Right lobe of liver (tissue), 6 donors: ENCODE measurements around the gene HOTAIR. TPM values are rescaled to one million over a fixed set of nuclear protein-coding genes. Genes with fewer than 3 reads are reported as not detected.

Experiments used
- ATAC-seq, 4 donors: fragments of 200-7000 bp; cut with Tn5 transposase; one replicate each; pipeline ENCODE4 v1.9.1; 2020; ENCODE audit warnings: mild to moderate bottlenecking in 4 of 4, moderate library complexity in 4 of 4
- DNase-seq, 3 donors: peaks; one replicate each; pipeline ENCODE4 v3.0.0-alpha.2; 2020
- H3K27ac ChIP-seq, 3 donors: fragments of 200-600 bp; one replicate each; pipeline ENCODE4 v1.8.0; 2022
- H3K27me3 ChIP-seq, 2 donors: fragments of 200-600 bp; one replicate each; pipeline ENCODE4 v1.8.0; 2022
- H3K36me3 ChIP-seq, 4 donors: fragments of 200-600 bp; sonication (generic) in 1 of 4; one replicate each; pipeline versions ENCODE4 v1.5.1 to v1.8.0; 2017 to 2022; ENCODE audit warnings: control low read depth in 1 of 4
- H3K4me1 ChIP-seq, 4 donors: fragments of 200-600 bp; sonication (generic) in 1 of 4; one replicate each; pipeline versions ENCODE4 v1.5.1 to v1.8.0; 2017 to 2022; ENCODE audit warnings: control low read depth in 1 of 4
- H3K4me3 ChIP-seq, 3 donors: fragments of 200-600 bp; one replicate each; pipeline ENCODE4 v1.8.0; 2022
- H3K9me3 ChIP-seq, 4 donors: fragments of 200-600 bp; sonication (generic) in 1 of 4; one replicate each; pipeline versions ENCODE4 v1.5.1 to v1.8.0; 2017 to 2022; ENCODE audit warnings: control low read depth in 1 of 4
- CTCF ChIP-seq, 4 donors: fragments of 200-600 bp in 3 of 4; fragments of 450-650 bp in 1 of 4; IDR thresholded peaks; one replicate each; pipeline versions ENCODE4 v1.5.1 to v1.8.0; 2016 to 2022; ENCODE audit warnings: antibody characterized with exemption in 4 of 4, mild to moderate bottlenecking in 2 of 4
- POLR2A ChIP-seq: fragments of 450-650 bp; IDR thresholded peaks from one replicate; pipeline ENCODE4 v1.6.1; 2017; ENCODE audit warnings: antibody characterized with exemption, mild to moderate bottlenecking
- WGBS: methylation state at CpG from one replicate; pipeline ENCODE4 v1.1.6; 2018; ENCODE audit warnings: low coverage, low lambda C conversion rate; ENCODE audit not compliant: insufficient coverage; ENCODE audit errors: missing lambda C conversion rate; 5-methylcytosine and 5-hydroxymethylcytosine counted together
- intact Hi-C, 2 donors: fragments of 100-400 bp; cut with DNase I; formaldehyde crosslinking; loops; one replicate each; pipeline versions ENCODE4 v1.11.2 to v1.14.1; 2022
- total RNA-seq, 6 experiments: library from RNA; depleted of rRNA in 2 of 6; stranded (reverse); fragments of >200 nt in 2 of 6; fragmentation: NEBNext Ultra II Directional in 3 of 6; extraction: Animal tissue kit (Norgen Biotek cat#: 25700) in 3 of 6; gene quantifications; one replicate each; pipeline versions ENCODE4 v1.1.0 to v1.2.4, GENCODE V29; 2016 to 2023
- donor health status: DM: no; HTN: yes; CAD: no.
- donor health status: DM: no; HTN: no; CAD: no.
- donor health status: DM: no; HTN: no; CAD: no.
- donor health status: DM: no; HTN: yes; CAD: no.
- donor health status: DM: no; HTN: yes; CAD: no.

The HOTAIR gene
- total RNA-seq, 6 experiments from 2014 or later = not detected

DNA sequence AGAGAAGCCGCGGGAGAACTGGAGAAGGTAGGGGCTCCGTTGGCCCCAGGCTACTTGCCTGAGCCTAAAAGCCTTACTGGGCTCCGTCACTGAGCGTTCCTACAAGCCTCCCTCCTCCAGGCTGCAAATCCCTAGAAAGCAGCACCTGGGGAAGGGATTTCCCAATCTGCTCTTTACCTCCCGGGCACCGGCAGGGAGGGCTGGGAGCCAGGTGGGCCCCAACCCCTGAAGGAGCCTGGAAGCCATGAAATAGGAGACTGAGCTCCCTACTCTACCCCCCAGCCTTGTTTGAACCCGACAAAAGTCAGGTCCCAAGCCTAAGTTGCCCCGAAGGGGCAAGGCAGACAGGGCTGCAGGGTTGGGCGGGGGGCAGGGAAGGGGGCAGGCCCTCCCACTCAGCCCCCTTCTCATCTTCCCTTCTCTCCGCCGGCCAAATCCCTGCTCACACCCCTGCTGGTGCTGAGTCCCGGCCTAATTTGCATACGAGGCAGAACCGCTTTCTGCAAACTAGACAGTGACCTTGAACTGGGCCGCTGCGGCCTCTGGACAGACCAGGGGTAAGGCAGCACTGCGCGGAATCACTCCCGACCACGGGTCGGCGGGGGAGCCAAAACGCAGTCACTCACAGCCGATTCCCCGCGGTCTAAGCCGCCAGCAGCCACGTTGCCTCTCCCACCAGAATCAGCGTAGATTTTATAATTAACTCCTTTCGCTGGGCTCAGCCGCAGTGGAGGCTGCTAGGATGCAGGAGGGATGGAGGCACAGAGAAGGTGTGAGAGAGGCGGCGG lies 23.8 kb downstream of the HOTAIR start:
- peaks cover 0 to 3% (median 0%) of the 10 kb centered on the region in 4 donors for H3K4me1 ChIP-seq
- no peak overlapping the region for H3K4me3 ChIP-seq
- peak in 2 of 4 donors; percentile 25 to 31 for ATAC-seq
- WGBS = 3% methylated on average over 14 of the region's 34 CpGs
- intact Hi-C loops = no loop called here
- DNase-seq = no peak
- H3K9me3 ChIP-seq = no peaks in the 10 kb centered on the region
- TF ChIP-seq CTCF (IDR thresholded peaks at IDR 0.05) (no peak), POLR2A (no peak)
- H3K27ac ChIP-seq = no peak overlapping the region
- H3K27me3 ChIP-seq = peaks cover 15 to 65% of the 10 kb centered on the region in 2 donors
- no peaks in the 10 kb centered on the region for H3K36me3 ChIP-seq

- no peak overlapping the region for H3K4me3 ChIP-seq
- TF ChIP-seq CTCF (IDR thresholded peaks at IDR 0.05) (no peak), POLR2A (no peak)
- H3K27ac ChIP-seq = no peak overlapping the region
- DNase-seq = no peak
- H3K4me1 ChIP-seq = peaks cover 0 to 3% (median 0%) of the 10 kb centered on the region in 4 donors
- WGBS = 18% methylated on average over 8 of the region's 10 CpGs
- peaks cover 10 to 65% of the 10 kb centered on the region in 2 donors for H3K27me3 ChIP-seq
- H3K9me3 ChIP-seq = no peaks in the 10 kb centered on the region
- H3K36me3 ChIP-seq = no peaks in the 10 kb centered on the region
- intact Hi-C loops = no loop called here
- ATAC-seq = no peak
Observed at GRCh38 chr12:53950437-53950773, 24.3 kb downstream of the HOTAIR start.

DNA sequence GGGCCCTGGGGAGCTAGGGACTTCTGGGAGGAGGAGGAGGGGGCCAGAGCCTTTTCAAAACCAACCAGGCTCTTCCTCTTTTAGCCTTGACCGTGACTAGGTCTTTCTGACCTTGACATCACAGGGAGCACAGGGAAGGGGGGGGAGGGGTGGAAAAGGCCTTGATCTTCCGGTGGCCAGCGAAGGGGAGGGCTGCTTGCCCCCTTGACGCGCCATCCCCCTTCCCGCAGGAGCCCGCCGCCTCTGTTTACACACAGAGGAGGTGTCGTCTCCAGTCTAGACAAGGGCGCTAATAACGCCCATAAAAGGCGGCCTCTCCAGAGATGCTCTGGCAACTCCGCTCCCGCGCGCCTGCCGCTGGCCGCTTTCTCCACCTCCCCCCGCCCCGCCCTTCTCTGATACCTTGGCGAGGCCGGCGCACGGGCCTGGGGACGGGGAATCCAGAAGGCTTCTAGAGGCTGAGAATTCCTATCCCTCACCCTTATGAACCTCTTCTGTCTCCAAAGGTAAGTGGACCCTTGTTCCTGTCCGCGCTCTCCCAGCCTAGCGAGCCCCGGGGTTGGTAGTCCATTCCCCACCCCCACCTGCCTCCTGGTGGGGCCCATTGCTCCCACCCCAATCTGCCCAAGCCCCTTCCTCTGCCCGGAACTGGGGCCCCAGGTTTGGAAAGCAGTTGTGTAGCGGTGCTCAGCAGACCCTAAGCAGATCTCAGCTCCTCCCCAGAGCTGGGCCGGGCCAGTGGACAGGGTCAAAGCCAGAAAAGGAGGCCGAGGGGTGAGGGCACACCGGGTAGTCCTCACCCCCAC lies 24.9 kb downstream of the HOTAIR start:
- intact Hi-C loops = no loop called here
- H3K27me3 ChIP-seq = peaks cover 8 to 63% of the 10 kb centered on the region in 2 donors
- TF ChIP-seq CTCF (IDR thresholded peaks at IDR 0.05) (no peak), POLR2A (no peak)
- no peak overlapping the region for H3K27ac ChIP-seq
- no peaks in the 10 kb centered on the region for H3K9me3 ChIP-seq
- 1% methylated on average over 12 of the region's 34 CpGs for WGBS
- peaks cover 0 to 3% (median 0%) of the 10 kb centered on the region in 4 donors for H3K4me1 ChIP-seq
- DNase-seq (no peak), ATAC-seq (no peak)
- H3K36me3 ChIP-seq = no peaks in the 10 kb centered on the region
- no peak overlapping the region for H3K4me3 ChIP-seq

DNA sequence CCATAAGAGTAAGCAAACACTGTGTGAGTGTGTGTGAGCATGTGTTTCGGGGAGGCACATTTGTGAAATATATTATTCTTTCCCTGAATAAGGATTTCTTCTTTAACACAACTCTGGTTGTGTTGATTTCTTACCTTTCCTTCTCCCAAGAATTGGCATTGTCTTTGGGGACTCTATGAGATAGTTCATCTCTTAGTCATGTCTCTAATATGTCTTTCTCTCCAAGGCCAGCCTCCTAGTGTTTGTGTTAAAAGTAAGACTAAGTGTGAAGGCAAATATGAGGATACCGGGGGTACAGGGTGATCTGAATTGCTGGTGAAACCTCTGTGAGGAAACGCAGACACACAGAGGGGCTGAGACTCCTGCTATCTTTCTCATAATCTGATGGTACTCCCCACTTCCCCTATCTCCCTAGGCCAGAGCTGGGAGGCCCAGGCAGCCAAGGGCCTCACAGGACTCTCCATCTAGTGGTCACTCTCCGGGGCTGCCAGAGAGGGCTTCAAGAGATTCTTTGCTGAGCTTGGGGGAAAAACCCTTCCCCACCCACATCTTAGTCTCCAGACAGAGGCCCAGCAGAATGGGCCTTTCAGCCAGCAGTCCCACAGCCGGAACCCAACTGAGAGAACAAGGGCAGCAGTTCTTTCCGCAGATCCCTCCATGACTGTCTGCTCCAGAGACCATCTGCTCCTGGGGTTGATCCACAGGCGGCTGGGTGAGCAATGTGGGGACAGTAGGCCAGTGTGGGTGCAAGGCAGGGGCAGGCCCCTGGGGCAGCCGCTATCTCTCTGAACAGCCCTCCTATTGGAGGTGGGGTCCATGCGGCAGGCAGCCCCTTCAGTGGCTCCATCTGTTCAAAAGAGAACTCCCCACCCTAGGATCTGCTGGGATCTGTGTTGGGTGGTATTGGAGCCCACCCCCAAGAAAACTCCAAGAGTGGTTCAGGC lies 25.8 kb downstream of the HOTAIR start:
- TF ChIP-seq CTCF (IDR thresholded peaks at IDR 0.05) (no peak), POLR2A (no peak)
- Histone ChIP-seq H3K36me3 (no peaks in the 10 kb centered on the region), H3K9me3 (no peaks in the 10 kb centered on the region), H3K4me1 (peaks cover 0 to 3% (median 0%) of the 10 kb centered on the region in 4 donors), H3K4me3 (no peak overlapping the region), H3K27ac (no peak overlapping the region), H3K27me3 (peaks cover 8 to 66% of the 10 kb centered on the region in 2 donors)
- 32% methylated on average over 7 of the region's 9 CpGs for WGBS
- ATAC-seq = no peak
- intact Hi-C loops = no loop called here
- no peak for DNase-seq
